SJCRH30 (cell line): ENCODE results near the gene SPATA3. TPM values are rescaled to one million over a fixed set of nuclear protein-coding genes. Genes with fewer than 3 reads are reported as not detected.
"Not testable (repeated sequence)": the region's sequence is repeated elsewhere in the genome, so short reads cannot be mapped to it uniquely, and the experiment has no call there.

Source experiments
- DNase-seq, 2 experiments: peaks; one replicate each; pipeline ENCODE4 v3.0.0-alpha.2; 2015 to 2020
- H3K27ac ChIP-seq: fragments of 250-450 bp; sonication (Bioruptor Pico); 2 replicates; pipeline ENCODE4 v1.5.1; 2020; ENCODE audit warnings: mild to moderate bottlenecking, moderate library complexity
- H3K27me3 ChIP-seq: fragments of 250-450 bp; sonication (Bioruptor Pico); 2 replicates; pipeline ENCODE4 v1.5.1; 2020; ENCODE audit warnings: mild to moderate bottlenecking, moderate library complexity
- H3K36me3 ChIP-seq: fragments of 250-450 bp; sonication (Bioruptor Pico); 2 replicates; pipeline ENCODE4 v1.5.1; 2020; ENCODE audit warnings: mild to moderate bottlenecking, moderate library complexity
- H3K4me1 ChIP-seq: fragments of 250-450 bp; sonication (Bioruptor Pico); 2 replicates; pipeline ENCODE4 v1.5.1; 2020; ENCODE audit warnings: mild to moderate bottlenecking, moderate library complexity
- H3K4me3 ChIP-seq: fragments of 250-450 bp; sonication (Bioruptor Pico); 2 replicates; pipeline ENCODE4 v1.5.1; 2020; ENCODE audit warnings: mild to moderate bottlenecking, moderate library complexity
- H3K9me3 ChIP-seq: fragments of 250-450 bp; sonication (Bioruptor Pico); replicated peaks from 2 replicates; pipeline ENCODE4 v1.5.1; 2020; ENCODE audit warnings: mild to moderate bottlenecking, moderate library complexity
- total RNA-seq: library from RNA; depleted of rRNA; stranded (reverse); fragments of >200 nt; shearing (Covaris generic); gene quantifications from 2 replicates; pipeline ENCODE4 v1.2.3, GENCODE V29; 2014

The SPATA3 gene
- total RNA-seq, 1 experiment from 2014 or later, result not detected

DNA sequence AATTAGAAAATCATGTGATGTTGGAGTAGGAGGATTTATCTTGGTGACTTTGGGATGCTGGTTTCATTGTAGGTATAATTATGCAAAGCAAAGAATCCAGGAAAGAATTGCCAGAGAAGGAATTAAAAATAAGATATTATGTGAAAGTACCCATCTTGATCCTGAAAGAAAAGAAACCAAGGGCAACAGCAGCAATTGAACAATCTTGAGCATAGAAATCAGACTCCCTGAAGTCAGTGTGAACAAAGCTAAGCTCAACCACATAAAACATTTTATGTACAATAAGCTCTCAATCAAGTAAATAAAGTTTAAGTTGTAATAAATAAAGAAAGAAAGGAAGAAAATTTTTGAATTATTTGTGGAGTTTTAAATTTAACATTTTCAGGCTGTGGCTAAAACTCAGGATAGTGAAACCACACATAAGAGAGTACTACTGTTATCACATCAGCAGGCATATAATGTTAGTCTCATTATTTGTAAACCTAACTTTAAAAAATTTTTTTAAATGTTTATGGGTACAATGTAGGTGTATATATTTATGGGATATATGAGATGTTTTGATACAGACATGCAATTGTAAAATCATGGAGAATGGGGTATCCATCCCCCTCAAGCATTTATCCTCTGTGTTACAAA lies 38.0 kb upstream of the SPATA3 start:
- DNase-seq, result no peak
- Histone ChIP-seq H3K9me3 (peaks cover 6% of the 10 kb centered on the region; the same call in 1 of the 2 replicates), H3K27ac (no peak overlapping the region), H3K4me1 (no peaks in the 10 kb centered on the region), H3K27me3 (peaks cover 25% of the 10 kb centered on the region), H3K4me3 (no peak overlapping the region), H3K36me3 (no peaks in the 10 kb centered on the region)

DNA sequence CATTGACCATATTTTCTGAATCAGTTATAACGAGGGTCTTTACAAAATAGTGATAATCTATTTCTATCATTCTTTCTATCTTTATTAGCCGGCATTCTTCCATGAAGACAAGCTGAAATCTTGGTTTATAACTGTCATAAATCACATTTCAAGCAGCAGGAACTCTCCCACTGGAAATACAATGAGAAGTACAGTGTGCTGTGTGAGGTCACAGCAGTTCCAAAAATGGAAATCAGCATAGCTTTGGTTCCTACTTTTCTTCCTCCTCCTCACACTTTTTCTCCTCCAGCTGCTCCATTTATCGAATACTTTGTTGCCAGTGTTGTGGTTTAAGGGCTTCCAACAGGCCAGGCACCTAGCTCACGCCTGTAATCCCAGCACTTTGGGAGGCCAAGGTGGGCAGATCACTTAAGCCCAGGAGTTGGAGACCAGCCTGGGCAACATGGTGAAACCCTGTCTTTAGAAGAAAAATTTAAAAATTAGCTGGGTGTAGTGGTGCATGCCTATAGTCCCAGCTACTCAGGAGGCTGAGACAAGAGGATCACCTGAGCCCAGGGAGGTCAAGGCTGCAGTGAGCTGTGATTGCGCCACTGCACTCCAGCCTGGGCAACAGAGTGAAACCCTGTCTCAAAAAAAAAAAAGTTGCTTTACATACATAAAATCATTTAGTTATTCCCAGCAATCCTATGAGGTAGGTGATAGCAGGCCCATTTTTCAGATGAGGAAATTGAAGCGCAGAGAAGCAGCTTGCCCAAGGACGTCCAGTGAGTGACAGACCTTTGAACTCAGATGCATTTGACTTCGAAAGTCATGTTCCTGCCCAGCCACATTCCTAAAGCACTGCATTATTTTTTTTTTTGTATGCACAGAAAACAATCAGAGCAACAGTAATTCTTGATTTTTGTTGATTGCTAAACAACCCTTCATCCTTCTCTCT lies 36.8 kb upstream of the SPATA3 start:
- no peaks in the 10 kb centered on the region for H3K36me3 ChIP-seq

GRCh38 chr2:230960026-230960425 lies 35.9 kb upstream of the SPATA3 start:
- peaks cover 3% of the 10 kb centered on the region; the same call in 1 of the 2 replicates for H3K9me3 ChIP-seq
- no peaks in the 10 kb centered on the region for H3K36me3 ChIP-seq
- no peak overlapping the region for H3K27ac ChIP-seq
- peaks cover 21% of the 10 kb centered on the region for H3K27me3 ChIP-seq
- no peak for DNase-seq
- no peaks in the 10 kb centered on the region for H3K4me1 ChIP-seq
- no peak overlapping the region for H3K4me3 ChIP-seq

More for the DNA sequence above, 36.8 kb upstream of the SPATA3 start:
- peaks cover 22% of the 10 kb centered on the region for H3K27me3 ChIP-seq
- H3K27ac ChIP-seq, result no peak overlapping the region
- H3K4me1 ChIP-seq, result no peaks in the 10 kb centered on the region
- H3K9me3 ChIP-seq, result peaks cover 3% of the 10 kb centered on the region; the same call in 1 of the 2 replicates
- DNase-seq, result no peak
- no peak overlapping the region for H3K4me3 ChIP-seq

- H3K4me1 ChIP-seq, result no peaks in the 10 kb centered on the region
- H3K4me3 ChIP-seq, result no peak overlapping the region
- no peaks in the 10 kb centered on the region for H3K9me3 ChIP-seq
- no peaks in the 10 kb centered on the region for H3K36me3 ChIP-seq
- DNase-seq, result peak in 1 of 2 experiments; percentile 17
- no peak overlapping the region for H3K27ac ChIP-seq
- peaks cover 15% of the 10 kb centered on the region; the same call in 1 of the 2 replicates for H3K27me3 ChIP-seq
Observed at GRCh38 chr2:230961091-230961491, 34.8 kb upstream of the SPATA3 start.

DNA sequence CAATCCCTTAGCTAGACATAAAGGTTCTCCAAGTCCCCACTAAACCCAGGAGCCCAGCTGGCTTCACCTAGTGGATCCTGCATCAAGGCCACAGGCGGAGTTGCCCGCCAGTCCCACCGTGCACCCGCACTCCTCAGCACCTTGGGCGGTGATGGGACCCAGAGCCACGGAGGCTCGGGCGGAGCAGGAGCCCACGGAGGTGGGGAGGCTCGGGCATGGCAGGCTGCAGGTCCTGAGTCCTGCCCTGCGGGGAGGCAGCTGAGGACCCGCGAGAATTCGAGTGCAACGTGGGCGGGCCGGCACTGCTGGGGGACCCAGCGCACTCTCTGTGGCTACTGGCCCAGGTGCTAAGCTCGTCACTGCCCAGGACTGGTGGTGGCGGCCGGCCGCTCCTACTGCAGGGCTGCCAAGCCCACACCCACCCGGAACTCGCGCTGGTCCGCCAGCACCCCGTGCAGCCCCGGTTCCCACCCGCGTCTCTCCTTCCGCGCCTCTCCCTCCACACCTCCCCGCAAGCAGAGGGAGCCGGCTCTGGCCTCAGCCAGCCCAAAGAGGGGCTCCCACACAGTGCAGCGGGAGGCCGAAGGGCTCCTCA lies 31.7 kb upstream of the SPATA3 start:
- Histone ChIP-seq H3K9me3 (no peaks in the 10 kb centered on the region), H3K27ac (no peak overlapping the region), H3K27me3 (no peaks in the 10 kb centered on the region; the same call in 1 of the 2 replicates), H3K4me1 (no peaks in the 10 kb centered on the region), H3K4me3 (no peak overlapping the region), H3K36me3 (no peaks in the 10 kb centered on the region)
- DNase-seq, result no peak

- DNase-seq, result no peak
- H3K27ac ChIP-seq, result no peak overlapping the region
- no peaks in the 10 kb centered on the region for H3K9me3 ChIP-seq
- no peak overlapping the region for H3K4me3 ChIP-seq
- no peaks in the 10 kb centered on the region for H3K27me3 ChIP-seq
- H3K36me3 ChIP-seq, result no peaks in the 10 kb centered on the region
- no peaks in the 10 kb centered on the region for H3K4me1 ChIP-seq
Observed at GRCh38 chr2:230967113-230967512, 28.8 kb upstream of the SPATA3 start.

DNA sequence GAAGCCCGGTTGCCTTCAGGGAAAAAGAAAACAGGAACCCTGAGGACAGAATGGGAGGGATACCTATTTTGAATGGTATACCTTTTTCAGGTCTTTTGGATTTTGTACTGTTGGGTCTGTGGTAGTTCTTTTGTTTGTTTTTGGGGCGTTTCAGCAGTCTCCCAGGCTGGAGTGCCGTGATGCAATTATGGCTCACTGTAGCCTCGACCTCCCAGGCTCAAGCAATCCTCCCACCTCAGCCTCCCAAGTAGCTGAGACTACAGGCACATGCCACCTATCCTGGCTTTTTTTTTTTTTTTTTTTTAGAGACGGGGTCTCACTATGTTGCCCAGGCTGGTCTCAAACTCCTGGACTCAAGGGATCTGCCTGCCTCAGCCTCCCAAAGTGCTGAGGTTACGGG lies 27.6 kb upstream of the SPATA3 start:
- H3K27ac ChIP-seq, H3K4me1 ChIP-seq, H3K4me3 ChIP-seq, H3K9me3 ChIP-seq, DNase-seq, H3K36me3 ChIP-seq, H3K27me3 ChIP-seq: not testable (repeated sequence)

DNA sequence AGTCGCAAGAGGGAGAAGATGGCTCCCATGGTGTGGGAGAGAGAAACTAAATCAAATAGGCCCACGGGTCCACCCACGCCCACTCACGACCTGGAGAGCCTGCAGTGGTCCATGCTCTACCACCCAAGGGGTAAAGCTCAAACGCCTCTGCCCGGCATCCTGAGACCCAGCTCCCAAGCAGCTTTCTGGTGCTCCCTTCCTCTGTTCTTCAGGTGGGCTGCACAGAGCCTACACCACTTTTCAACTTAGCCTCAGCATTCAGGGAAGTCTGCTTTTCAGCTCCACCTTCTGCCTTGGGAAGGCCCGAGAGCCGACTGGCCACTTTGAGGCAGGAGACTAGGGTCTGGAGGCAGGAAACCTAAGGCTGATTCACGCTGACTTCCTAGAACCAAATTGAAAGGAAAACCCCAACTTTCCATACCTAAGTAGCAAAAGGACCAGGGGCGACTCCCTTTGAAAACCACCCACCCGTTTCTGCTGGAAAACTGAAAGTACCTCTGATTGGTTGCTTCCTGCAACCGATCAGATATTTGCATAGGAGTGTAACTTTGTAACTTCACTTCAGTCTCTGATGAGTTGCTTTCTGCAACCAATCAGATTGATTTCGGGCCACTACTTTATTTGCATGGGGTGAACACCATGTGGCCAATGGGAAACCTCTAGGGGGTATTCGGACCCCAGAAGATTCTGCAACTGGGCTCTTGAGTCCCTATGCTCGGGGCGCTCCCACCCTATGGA lies 26.8 kb upstream of the SPATA3 start:
- Histone ChIP-seq H3K27me3 (no peaks in the 10 kb centered on the region), H3K4me3 (peak overlapping the region; percentile 12; the same call in 1 of the 2 replicates), H3K9me3 (no peaks in the 10 kb centered on the region), H3K4me1 (no peaks in the 10 kb centered on the region), H3K36me3 (no peaks in the 10 kb centered on the region), H3K27ac (no peak overlapping the region)
- DNase-seq, result no peak

DNA sequence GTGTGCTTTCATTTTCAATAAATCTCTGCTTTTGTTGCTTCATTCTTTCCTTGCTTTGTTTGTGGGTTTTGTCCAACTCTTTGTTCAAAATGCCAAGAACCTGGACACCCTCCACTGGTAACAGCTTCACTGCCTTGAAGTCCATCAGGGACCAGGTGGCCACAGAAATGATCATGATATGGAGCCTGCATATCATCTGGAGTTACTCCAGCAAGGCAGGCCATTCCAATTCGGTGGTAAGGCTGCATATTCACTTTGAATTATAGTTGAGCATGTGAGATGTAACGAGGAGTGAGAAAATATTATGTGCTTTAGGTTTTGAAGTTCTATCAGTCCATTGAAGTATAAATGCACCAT lies 26.3 kb upstream of the SPATA3 start:
- Histone ChIP-seq H3K4me1 (no peaks in the 10 kb centered on the region; the same call in 1 of the 2 replicates), H3K36me3 (no peaks in the 10 kb centered on the region), H3K9me3 (no peaks in the 10 kb centered on the region), H3K27me3 (no peaks in the 10 kb centered on the region), H3K27ac (no peak overlapping the region), H3K4me3 (no peak overlapping the region)
- DNase-seq, result no peak

GRCh38 chr2:230972046-230972445 lies 23.9 kb upstream of the SPATA3 start:
- Histone ChIP-seq H3K4me1 (no peaks in the 10 kb centered on the region; the same call in 1 of the 2 replicates), H3K9me3 (0 out of 2 replicates have a peak, but pooled peaks cover 3% of the 10 kb centered on the region), H3K36me3 (no peaks in the 10 kb centered on the region), H3K27ac (no peak overlapping the region), H3K27me3 (peaks cover 7% of the 10 kb centered on the region; the same call in 1 of the 2 replicates), H3K4me3 (no peak overlapping the region)
- no peak for DNase-seq

DNA sequence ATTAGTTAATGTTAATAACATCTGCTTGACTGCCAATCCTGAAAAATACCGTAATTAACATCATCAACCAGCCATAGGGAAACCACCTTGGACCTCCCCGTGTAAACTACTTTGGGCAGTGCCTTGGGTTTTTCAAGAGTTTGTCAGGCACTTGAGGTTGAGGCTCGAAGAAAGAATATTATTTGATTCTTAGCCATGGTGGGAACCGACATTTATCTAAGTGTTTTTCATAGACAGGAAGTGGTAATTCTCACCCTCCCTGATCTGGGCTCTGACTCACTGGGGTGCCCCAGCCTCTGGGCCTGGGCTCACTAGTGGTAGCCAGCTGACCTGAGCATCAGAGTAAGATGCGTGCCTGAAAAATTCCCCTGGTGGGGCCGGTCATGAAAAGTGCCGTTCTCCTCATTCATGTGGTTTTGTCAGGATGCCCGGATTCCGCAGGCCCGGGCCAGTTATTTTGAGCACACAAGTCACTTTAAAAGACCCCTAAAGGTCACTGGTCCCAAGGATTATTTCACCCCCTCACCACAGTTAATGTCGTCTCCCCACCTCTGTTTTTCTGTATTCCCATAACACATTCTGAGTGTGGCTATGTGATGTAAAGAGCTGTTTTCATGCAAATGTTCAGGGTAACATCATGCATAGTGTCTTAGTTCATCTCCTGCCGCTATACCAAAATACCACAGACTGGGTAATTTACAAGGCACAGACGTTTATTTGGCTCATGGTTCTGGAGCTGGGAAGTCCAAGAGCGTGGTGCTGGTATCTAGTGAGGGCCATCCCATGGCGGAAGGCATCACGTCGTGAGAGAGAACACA lies 21.6 kb upstream of the SPATA3 start:
- DNase-seq, result peak; percentile 33 to 44
- peaks cover 10% of the 10 kb centered on the region; the same call in 1 of the 2 replicates for H3K27me3 ChIP-seq
- no peaks in the 10 kb centered on the region; the same call in 1 of the 2 replicates for H3K4me1 ChIP-seq
- no peaks in the 10 kb centered on the region for H3K36me3 ChIP-seq
- no peak overlapping the region for H3K4me3 ChIP-seq
- 0 out of 2 replicates have a peak, but pooled peaks cover 6% of the 10 kb centered on the region for H3K9me3 ChIP-seq
- no peak overlapping the region for H3K27ac ChIP-seq

- Histone ChIP-seq H3K4me1 (no peaks in the 10 kb centered on the region; the same call in 1 of the 2 replicates), H3K27ac (no peak overlapping the region), H3K27me3 (peaks cover 10% of the 10 kb centered on the region; the same call in 1 of the 2 replicates), H3K36me3 (no peaks in the 10 kb centered on the region), H3K9me3 (0 out of 2 replicates have a peak, but pooled peaks cover 6% of the 10 kb centered on the region), H3K4me3 (no peak overlapping the region)
- DNase-seq, result no peak
Observed at GRCh38 chr2:230975927-230976326, 20.0 kb upstream of the SPATA3 start.

DNA sequence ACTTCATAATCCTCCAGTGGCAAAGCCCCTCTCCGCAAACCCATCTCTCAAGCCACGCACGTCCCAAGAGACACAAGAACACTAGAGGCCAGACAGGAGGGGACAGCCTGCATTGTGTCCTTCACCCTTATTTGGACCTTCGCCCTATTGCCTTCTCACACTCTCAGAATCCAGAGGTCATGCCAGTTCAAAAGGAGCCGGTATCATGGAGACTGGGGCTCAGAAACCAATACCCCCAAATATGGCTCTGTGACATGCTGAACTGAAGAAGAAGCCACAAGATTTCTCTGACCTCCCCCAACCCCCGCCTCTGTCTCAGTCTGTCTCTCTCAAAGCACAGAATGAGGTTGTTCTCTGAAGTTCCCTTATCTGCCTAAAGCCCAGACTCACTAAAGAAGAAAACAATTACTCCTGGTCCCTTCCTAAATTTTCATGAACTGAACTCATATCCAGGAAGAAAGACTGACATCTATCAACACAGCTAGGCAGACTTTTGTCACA lies 19.2 kb upstream of the SPATA3 start:
- peaks cover 14% of the 10 kb centered on the region for H3K27me3 ChIP-seq
- no peak overlapping the region for H3K27ac ChIP-seq
- H3K4me1 ChIP-seq, result no peaks in the 10 kb centered on the region; the same call in 1 of the 2 replicates
- no peaks in the 10 kb centered on the region for H3K36me3 ChIP-seq
- H3K9me3 ChIP-seq, result 0 out of 2 replicates have a peak, but pooled peaks cover 6% of the 10 kb centered on the region
- no peak for DNase-seq
- no peak overlapping the region for H3K4me3 ChIP-seq
